Mucosa of rectum (tissue), 2 donors: ENCODE results near the gene MOB3A.
"Not testable (repeated sequence)": the region's sequence is repeated elsewhere in the genome, so short reads cannot be mapped to it uniquely, and the experiment has no call there.

Source experiments
- H3K27ac ChIP-seq, 2 donors: one replicate each; pipeline ENCODE4 v1.7.0; 2013; ENCODE audit warnings: inconsistent platforms in 2 of 2, low read depth in 2 of 2, low read length in 2 of 2
- H3K27me3 ChIP-seq, 2 donors: one replicate each; pipeline ENCODE4 v1.7.0; 2013; ENCODE audit warnings: low read length in 2 of 2; ENCODE audit not compliant: control insufficient read depth in 2 of 2, insufficient read depth in 2 of 2
- H3K36me3 ChIP-seq, 2 donors: one replicate each; pipeline ENCODE4 v1.7.0; 2013; ENCODE audit warnings: low read length in 2 of 2; ENCODE audit not compliant: control insufficient read depth in 2 of 2, insufficient read depth in 2 of 2
- H3K4me1 ChIP-seq, 2 donors: one replicate each; pipeline ENCODE4 v1.7.0; 2013; ENCODE audit warnings: low read length in 2 of 2, mild to moderate bottlenecking in 1 of 2; ENCODE audit not compliant: control insufficient read depth in 2 of 2, insufficient read depth in 2 of 2
- H3K4me3 ChIP-seq, 2 donors: one replicate each; pipeline ENCODE4 v1.7.0; 2013; ENCODE audit warnings: low read length in 2 of 2
- H3K9ac ChIP-seq, 2 donors: one replicate each; pipeline ENCODE4 v1.7.0; 2013; ENCODE audit warnings: low read length in 2 of 2, low read depth in 1 of 2, mild to moderate bottlenecking in 1 of 2
- H3K9me3 ChIP-seq, 2 donors: one replicate each; pipeline ENCODE4 v1.7.0; 2013; ENCODE audit warnings: low read length in 2 of 2; ENCODE audit not compliant: control insufficient read depth in 2 of 2
- donor health status: healthy.
- donor health status: Normal muscosa, but diverticular disease.

Gene MOB3A

GRCh38 chr19:2034253-2034652 lies 61.9 kb downstream of the MOB3A start:
- not testable (repeated sequence) for H3K27me3 ChIP-seq, H3K9me3 ChIP-seq
- Histone ChIP-seq H3K4me1 (peaks cover 11 to 26% of the 10 kb centered on the region in 2 donors), H3K27ac (peak overlapping the region; percentile 56 to 77), H3K4me3 (peak overlapping the region; percentile 26 to 43), H3K9ac (peak overlapping the region in 1 of 2 donors; percentile 44), H3K36me3 (peaks cover 6 to 11% of the 10 kb centered on the region in 2 donors)

- H3K9ac ChIP-seq: no peak overlapping the region
- H3K36me3 ChIP-seq: peaks cover 6 to 7% of the 10 kb centered on the region in 2 donors
- H3K9me3 ChIP-seq: no peaks in the 10 kb centered on the region
- H3K27ac ChIP-seq: peak overlapping the region in 1 of 2 donors; percentile 32
- H3K4me3 ChIP-seq: no peak overlapping the region
- peaks cover 11 to 26% of the 10 kb centered on the region in 2 donors for H3K4me1 ChIP-seq
- no peaks in the 10 kb centered on the region for H3K27me3 ChIP-seq
Observed at GRCh38 chr19:2033825-2034159, 62.3 kb downstream of the MOB3A start.

GRCh38 chr19:2033115-2033824 lies 62.9 kb downstream of the MOB3A start:
- no peak overlapping the region for H3K4me3 ChIP-seq
- H3K9ac ChIP-seq: no peak overlapping the region
- H3K27ac ChIP-seq: peak overlapping the region; percentile 32 to 99
- H3K36me3 ChIP-seq: peaks cover 1 to 2% of the 10 kb centered on the region in 2 donors
- H3K9me3 ChIP-seq: no peaks in the 10 kb centered on the region
- H3K27me3 ChIP-seq: no peaks in the 10 kb centered on the region
- H3K4me1 ChIP-seq: peaks cover 11 to 26% of the 10 kb centered on the region in 2 donors

- Histone ChIP-seq H3K36me3 (no peaks in the 10 kb centered on the region), H3K27ac (peak overlapping the region; percentile 85 to 99), H3K4me1 (peaks cover 11 to 26% of the 10 kb centered on the region in 2 donors), H3K4me3 (peak overlapping the region; percentile 48 to 60), H3K9ac (peak overlapping the region; percentile 60 to 85), H3K27me3 (no peaks in the 10 kb centered on the region), H3K9me3 (no peaks in the 10 kb centered on the region)
Observed at GRCh38 chr19:2032296-2032941, 63.7 kb downstream of the MOB3A start.

DNA sequence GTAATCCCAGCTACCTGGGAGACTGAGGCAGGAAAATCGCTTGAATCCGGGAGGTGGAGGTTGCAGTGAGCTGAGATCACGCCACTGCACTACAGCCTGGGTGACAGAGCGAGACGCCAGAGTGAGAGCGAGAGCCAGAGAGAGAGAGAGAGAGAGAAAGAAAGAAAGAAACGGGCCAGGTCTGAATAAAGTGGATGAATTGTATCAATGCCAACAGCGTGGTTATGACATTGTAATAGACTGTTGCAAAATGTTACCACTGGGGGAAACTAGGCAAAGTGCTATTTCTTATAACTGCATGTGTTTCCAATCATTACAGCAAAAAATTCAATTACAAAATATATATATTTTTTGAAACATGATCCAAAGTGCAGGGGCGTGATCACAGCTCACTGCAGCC lies 68.8 kb downstream of the MOB3A start:
- H3K4me1 ChIP-seq: peaks cover 5 to 9% of the 10 kb centered on the region in 2 donors
- no peak overlapping the region for H3K27ac ChIP-seq
- H3K4me3 ChIP-seq: no peak overlapping the region
- H3K27me3 ChIP-seq: no peaks in the 10 kb centered on the region
- H3K9ac ChIP-seq: no peak overlapping the region
- H3K36me3 ChIP-seq: no peaks in the 10 kb centered on the region
- H3K9me3 ChIP-seq: no peaks in the 10 kb centered on the region

DNA sequence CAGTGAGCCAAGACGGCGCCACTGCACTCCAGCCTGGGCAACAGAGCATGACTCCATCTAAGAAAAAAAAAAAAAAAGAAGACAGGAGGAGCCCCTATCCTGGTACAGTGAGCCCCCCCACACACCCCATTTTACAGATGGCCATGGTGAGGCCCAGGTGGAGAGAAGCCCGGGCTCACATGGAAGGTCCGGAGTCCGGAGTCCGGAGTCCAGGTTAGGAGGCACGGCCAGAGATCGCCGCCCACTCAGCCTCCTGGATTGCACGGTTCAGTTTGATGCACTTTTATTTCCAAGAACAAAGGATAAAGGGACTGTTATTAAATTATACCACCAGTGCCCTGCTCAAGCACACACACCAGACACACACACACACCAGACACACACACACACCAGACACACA lies 69.4 kb downstream of the MOB3A start:
- Histone ChIP-seq H3K27me3 (no peaks in the 10 kb centered on the region), H3K36me3 (no peaks in the 10 kb centered on the region), H3K9me3 (no peaks in the 10 kb centered on the region), H3K4me1 (peaks cover under 1 to 4% of the 10 kb centered on the region in 2 donors), H3K9ac (no peak overlapping the region), H3K4me3 (no peak overlapping the region), H3K27ac (no peak overlapping the region)

DNA sequence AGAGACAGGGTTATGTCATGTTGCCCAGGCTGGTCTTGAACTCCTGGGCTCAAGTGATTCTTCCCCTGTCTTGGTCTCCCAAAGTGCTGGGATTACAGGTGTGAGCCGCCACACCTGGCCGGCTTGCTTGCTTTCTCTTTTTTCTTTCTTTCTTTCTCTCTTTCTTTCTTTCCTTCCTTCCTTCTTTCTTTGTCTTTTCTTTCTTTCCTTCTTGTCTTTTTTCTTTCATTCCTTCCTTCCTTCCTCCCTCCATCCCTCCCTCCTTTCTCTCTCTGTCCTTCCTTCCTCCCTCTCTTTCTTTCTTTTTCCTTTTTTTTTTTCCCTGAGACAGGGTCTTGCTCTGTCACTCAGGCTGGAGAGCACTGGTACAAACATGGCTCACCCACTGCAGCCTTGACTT lies 73.8 kb downstream of the MOB3A start:
- no peaks in the 10 kb centered on the region for H3K9me3 ChIP-seq
- no peak overlapping the region for H3K4me3 ChIP-seq
- H3K27ac ChIP-seq: no peak overlapping the region
- peaks cover 2 to 6% of the 10 kb centered on the region in 2 donors for H3K4me1 ChIP-seq
- no peaks in the 10 kb centered on the region for H3K36me3 ChIP-seq
- H3K9ac ChIP-seq: no peak overlapping the region
- H3K27me3 ChIP-seq: no peaks in the 10 kb centered on the region

- Histone ChIP-seq H3K9me3 (no peaks in the 10 kb centered on the region), H3K9ac (no peak overlapping the region), H3K27me3 (no peaks in the 10 kb centered on the region), H3K27ac (peak overlapping the region in 1 of 2 donors; percentile 25), H3K36me3 (no peaks in the 10 kb centered on the region), H3K4me3 (no peak overlapping the region), H3K4me1 (peaks cover 2 to 6% of the 10 kb centered on the region in 2 donors)
Observed at GRCh38 chr19:2021453-2022140, 74.5 kb downstream of the MOB3A start.
